Right atrium auricular region (tissue), 2 donors: ENCODE measurements around the gene ERN2. TPM values are rescaled to one million over a fixed set of nuclear protein-coding genes. Genes with fewer than 3 reads are reported as not detected.
"Not testable (repeated sequence)": the region's sequence is repeated elsewhere in the genome, so short reads cannot be mapped to it uniquely, and the experiment has no call there.

Experiments used
- DNase-seq: peaks from one replicate; pipeline ENCODE4 v3.0.0-alpha.2; 2019; ENCODE audit warnings: low spot score
- H3K27ac ChIP-seq, 2 donors: fragments of 200-600 bp; sonication (generic); 1 replicate in 1 of 2; 2 replicates in 1 of 2; pipeline ENCODE4 v1.5.1; 2016 to 2019
- H3K27me3 ChIP-seq, 2 donors: fragments of 200-600 bp; sonication (generic); one replicate each; pipeline versions ENCODE4 v1.5.1 to v1.6.0; 2017 to 2019
- H3K36me3 ChIP-seq: fragments of 200-600 bp; sonication (generic); one replicate; pipeline ENCODE4 v1.5.1; 2016
- H3K4me1 ChIP-seq, 2 donors: fragments of 200-600 bp; sonication (generic); one replicate each; pipeline versions ENCODE4 v1.5.1 to v1.6.0; 2017 to 2019
- H3K4me3 ChIP-seq, 2 donors: fragments of 200-600 bp; sonication (generic); 1 replicate in 1 of 2; 2 replicates in 1 of 2; pipeline ENCODE4 v1.5.1; 2017 to 2019; ENCODE audit warnings: mild to moderate bottlenecking in 1 of 2, moderate library complexity in 1 of 2
- H3K9me3 ChIP-seq, 2 donors: fragments of 200-600 bp; sonication (generic); one replicate each; pipeline ENCODE4 v1.5.1; 2019
- CTCF ChIP-seq, 2 donors: fragments of 200-600 bp; sonication (generic); IDR thresholded peaks; one replicate each; pipeline ENCODE4 v1.5.1; 2019; ENCODE audit warnings: antibody characterized with exemption in 2 of 2
- total RNA-seq, 2 donors: library from RNA; depleted of rRNA; stranded (reverse); fragments of >200 nt; gene quantifications; one replicate each; pipeline ENCODE4 v1.1.0, GENCODE V29; 2016

ERN2 gene
- total RNA-seq, 2 donors from 2014 or later: not detected

- Histone ChIP-seq H3K4me3 (no peak overlapping the region), H3K9me3 (peaks cover 0 to 16% of the 10 kb centered on the region in 2 donors), H3K27ac (no peak overlapping the region), H3K36me3 (no peaks in the 10 kb centered on the region), H3K4me1 (no peaks in the 10 kb centered on the region), H3K27me3 (no peaks in the 10 kb centered on the region)
- DNase-seq: no peak
- TF ChIP-seq CTCF (IDR thresholded peaks at IDR 0.05): no peak
Observed at GRCh38 chr16:23724785-23725131, 11.7 kb upstream of the ERN2 start.

- no peak for DNase-seq
- no peak overlapping the region for H3K27ac ChIP-seq
- H3K4me3 ChIP-seq: no peak overlapping the region
- no peaks in the 10 kb centered on the region for H3K27me3 ChIP-seq
- H3K36me3 ChIP-seq: no peaks in the 10 kb centered on the region
- peaks cover 0 to 16% of the 10 kb centered on the region in 2 donors for H3K9me3 ChIP-seq
- TF ChIP-seq CTCF (IDR thresholded peaks at IDR 0.05): no peak
- H3K4me1 ChIP-seq: no peaks in the 10 kb centered on the region
Observed at GRCh38 chr16:23724096-23724784, 11.2 kb upstream of the ERN2 start.

- H3K9me3 ChIP-seq: peaks cover 0 to 16% of the 10 kb centered on the region in 2 donors
- not testable (repeated sequence) for H3K27ac ChIP-seq, H3K4me1 ChIP-seq, H3K27me3 ChIP-seq, DNase-seq, H3K36me3 ChIP-seq, H3K4me3 ChIP-seq
Observed at GRCh38 chr16:23722613-23723240, 9.7 kb upstream of the ERN2 start.

- H3K27ac ChIP-seq: no peak overlapping the region
- DNase-seq: no peak
- H3K4me1 ChIP-seq: no peaks in the 10 kb centered on the region
- H3K27me3 ChIP-seq: peaks cover 0 to 4% of the 10 kb centered on the region in 2 donors
- H3K4me3 ChIP-seq: no peak overlapping the region
- no peaks in the 10 kb centered on the region for H3K9me3 ChIP-seq
- no peak for TF ChIP-seq CTCF (IDR thresholded peaks at IDR 0.05)
- H3K36me3 ChIP-seq: no peaks in the 10 kb centered on the region
Observed at GRCh38 chr16:23716484-23716883, 3.5 kb upstream of the ERN2 start.

GRCh38 chr16:23711785-23712184, 1.2 kb downstream of the ERN2 start:
- no peak overlapping the region for H3K27ac ChIP-seq
- no peaks in the 10 kb centered on the region for H3K36me3 ChIP-seq
- DNase-seq: no peak
- no peaks in the 10 kb centered on the region for H3K4me1 ChIP-seq
- no peak overlapping the region for H3K4me3 ChIP-seq
- TF ChIP-seq CTCF (IDR thresholded peaks at IDR 0.05): no peak
- peaks cover 0 to 4% of the 10 kb centered on the region in 2 donors for H3K27me3 ChIP-seq
- H3K9me3 ChIP-seq: peaks cover 0 to 22% of the 10 kb centered on the region in 2 donors

GRCh38 chr16:23710504-23710903, 2.5 kb downstream of the ERN2 start:
- Histone ChIP-seq H3K27ac (no peak overlapping the region), H3K27me3 (peaks cover 0 to 4% of the 10 kb centered on the region in 2 donors), H3K9me3 (peaks cover 0 to 22% of the 10 kb centered on the region in 2 donors), H3K4me3 (no peak overlapping the region), H3K36me3 (no peaks in the 10 kb centered on the region), H3K4me1 (no peaks in the 10 kb centered on the region)
- no peak for TF ChIP-seq CTCF (IDR thresholded peaks at IDR 0.05)
- no peak for DNase-seq
